Psoas muscle (tissue), 8 donors: ENCODE results near the gene CETP. TPM values are rescaled to one million over a fixed set of nuclear protein-coding genes. Genes with fewer than 3 reads are reported as not detected.
"Not testable (repeated sequence)": the region's sequence is repeated elsewhere in the genome, so short reads cannot be mapped to it uniquely, and the experiment has no call there.

Experiments
- ATAC-seq, 4 donors: fragments of 200-7000 bp; cut with Tn5 transposase; one replicate each; pipeline ENCODE4 v1.9.1; 2020; ENCODE audit warnings: moderate library complexity in 3 of 4, mild to moderate bottlenecking in 2 of 4
- DNase-seq, 2 donors: peaks; one replicate each; pipeline ENCODE4 v3.0.0-alpha.2; 2020
- H3K27ac ChIP-seq: fragments of 200-600 bp; one replicate; pipeline ENCODE4 v1.8.0; 2022
- H3K27me3 ChIP-seq, 3 donors: fragments of 200-600 bp in 1 of 3; one replicate each; pipeline versions ENCODE4 v1.6.1 to v1.8.0; 2013 to 2022; ENCODE audit warnings: low read length in 2 of 3, mild to moderate bottlenecking in 2 of 3, moderate library complexity in 1 of 3; ENCODE audit not compliant: insufficient read depth in 3 of 3
- H3K36me3 ChIP-seq, 2 donors: fragments of 200-600 bp in 1 of 2; one replicate each; pipeline versions ENCODE4 v1.6.1 to v1.8.0; 2013 to 2022; ENCODE audit warnings: low read depth in 1 of 2, mild to moderate bottlenecking in 1 of 2, moderate library complexity in 1 of 2; ENCODE audit not compliant: insufficient read depth in 1 of 2
- H3K4me1 ChIP-seq: fragments of 200-600 bp; one replicate; pipeline ENCODE4 v1.8.0; 2022
- H3K4me3 ChIP-seq: fragments of 200-600 bp; one replicate; pipeline ENCODE4 v1.8.0; 2022; ENCODE audit warnings: mild to moderate bottlenecking
- H3K9me3 ChIP-seq: fragments of 200-600 bp; one replicate; pipeline ENCODE4 v1.8.0; 2022
- CTCF ChIP-seq: fragments of 200-600 bp; IDR thresholded peaks from one replicate; pipeline ENCODE4 v1.8.0; 2022; ENCODE audit warnings: antibody characterized with exemption
- WGBS, 3 donors: extraction: QIAGEN DNeasy Blood & Tissue Kit; methylation state at CpG; one replicate each; pipeline versions ENCODE4 v1.1.6 to v1.1.7; 2013; 5-methylcytosine and 5-hydroxymethylcytosine counted together
- intact Hi-C, 2 donors: fragments of 100-400 bp; cut with DNase I; formaldehyde crosslinking; loops; one replicate each; pipeline versions ENCODE4 v1.11.0 to v1.14.2; 2022
- polyA plus RNA-seq, 3 donors: library from polyadenylated mRNA; stranded (reverse); fragments of 200-250 nt; gene quantifications; one replicate each; pipeline ENCODE4 v1.2.3, GENCODE V29; 2013
- total RNA-seq, 4 donors: library from RNA; stranded (reverse); fragmentation: NEBNext Ultra II Directional in 2 of 4; extraction: Animal tissue kit (Norgen Biotek cat#: 25700) in 2 of 4; gene quantifications; one replicate each; pipeline versions ENCODE4 v1.2.1 to v1.2.4, GENCODE V29; 2021 to 2023
- donor health status: healthy with polysubstance abuse.
- donor health status: DM: no; HTN: no; CAD: no; lungs with moderate emphysema.
- donor health status: Bipolar disorder and iron deficiency.
- donor health status: healthy.
- donor health status: DM: yes; HTN: yes; CAD: no.
- donor health status: DM: no; HTN: no; CAD: no.
- donor health status: DM: no; HTN: no; CAD: no.
- donor health status: DM: yes; HTN: yes; CAD: no.

The CETP gene
- total and polyA plus RNA-seq, 7 donors, result 0.05 to 0.67 (median 0.17) TPM; not detected in 2

DNA sequence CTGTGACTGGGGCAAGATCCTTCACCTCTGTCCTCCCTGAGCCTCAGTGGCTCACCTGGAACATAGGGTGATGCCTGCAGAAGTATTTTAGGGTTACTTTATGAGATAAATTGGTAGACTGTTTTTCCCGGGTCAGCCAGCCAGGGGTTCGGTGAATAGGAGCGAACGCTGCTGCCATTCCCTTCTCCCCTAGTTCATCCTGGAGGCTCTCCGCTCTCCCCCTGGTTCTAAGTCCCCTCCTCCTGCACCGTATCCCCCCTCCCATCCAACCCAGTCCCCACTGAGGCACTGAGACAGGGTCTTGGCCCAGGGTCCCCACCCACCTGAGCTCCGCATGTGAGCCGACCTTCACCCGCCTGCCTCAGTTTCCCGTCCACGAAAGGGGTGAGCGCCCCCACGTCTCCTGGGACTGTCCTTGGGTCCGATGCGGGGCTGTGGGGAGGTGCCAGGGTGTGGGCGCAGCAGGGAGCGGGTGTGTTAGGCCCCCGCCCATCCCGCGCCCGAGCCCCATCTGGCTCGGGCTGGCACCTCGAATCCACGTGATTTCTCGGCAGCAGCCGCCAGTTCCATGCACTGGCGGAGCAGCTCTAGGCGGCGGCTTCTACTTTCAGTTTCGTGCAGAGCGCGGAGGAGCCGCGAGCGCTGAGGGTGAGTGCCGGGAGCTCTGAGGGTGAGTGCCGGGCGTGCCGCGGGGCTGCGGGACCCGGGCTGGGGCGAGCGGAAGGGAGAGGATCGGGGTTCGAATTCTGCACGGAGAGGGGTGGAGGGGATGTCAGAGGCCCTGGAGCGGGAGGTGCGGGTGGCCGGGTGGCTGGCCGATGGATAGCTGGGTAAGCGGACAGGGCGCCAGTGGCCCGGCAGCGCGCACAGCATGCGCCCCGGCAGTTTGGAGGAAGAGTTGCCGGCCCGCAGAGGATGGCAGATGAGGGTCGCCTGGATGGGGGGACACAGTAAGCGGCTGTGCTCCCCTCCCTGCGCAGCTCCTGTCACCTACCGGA, 27.5 kb downstream of the CETP start, which contains the start of gene NLRC5:
Gene NLRC5, plus strand, starts transcription at position 610 of the 998 bp plus-strand sequence. CDS start 31,156 bp downstream, outside the sequence.
- intact Hi-C loops, result loop anchor here in 1 of 2 donors (5.0 kb wide), 1 partner anchor 53 kb away; no protein-coding TSS in a partner anchor
- H3K36me3 ChIP-seq, result no peaks in the 10 kb centered on the region
- no peaks in the 10 kb centered on the region for H3K27me3 ChIP-seq
- peak within 1 kb of the TSS; percentile 80 for H3K4me3 ChIP-seq
- DNase-seq (peak; percentile 84 to 88), ATAC-seq (peak; percentile 84 to 92 (median 86))
- H3K4me1 ChIP-seq, result peaks cover 5% of the 10 kb centered on the region
- TF ChIP-seq CTCF, result no peak
- H3K27ac ChIP-seq, result peak within 1 kb of the TSS; percentile 68
- WGBS, 3 donors, result 4 to 7% (median 6%) methylated on average over 56 to 64 of the region's 64 CpGs
- no peaks in the 10 kb centered on the region for H3K9me3 ChIP-seq

- Histone ChIP-seq H3K4me1 (peaks cover 5% of the 10 kb centered on the region), H3K9me3 (no peaks in the 10 kb centered on the region), H3K27ac (peak overlapping the region; percentile 68), H3K36me3 (no peaks in the 10 kb centered on the region), H3K4me3 (peak overlapping the region; percentile 80), H3K27me3 (no peaks in the 10 kb centered on the region)
- TF ChIP-seq CTCF, result no peak
- 27 to 43% (median 29%) methylated on average over 7 of the region's 7 CpGs for WGBS, 3 donors
- ATAC-seq, result no peak
- intact Hi-C loops, result loop anchor here in 1 of 2 donors (5.0 kb wide), 1 partner anchor 52 kb away; no protein-coding TSS in a partner anchor
- no peak for DNase-seq
Measured at GRCh38 chr16:56989988-56990387, 28.2 kb downstream of the CETP start.

DNA sequence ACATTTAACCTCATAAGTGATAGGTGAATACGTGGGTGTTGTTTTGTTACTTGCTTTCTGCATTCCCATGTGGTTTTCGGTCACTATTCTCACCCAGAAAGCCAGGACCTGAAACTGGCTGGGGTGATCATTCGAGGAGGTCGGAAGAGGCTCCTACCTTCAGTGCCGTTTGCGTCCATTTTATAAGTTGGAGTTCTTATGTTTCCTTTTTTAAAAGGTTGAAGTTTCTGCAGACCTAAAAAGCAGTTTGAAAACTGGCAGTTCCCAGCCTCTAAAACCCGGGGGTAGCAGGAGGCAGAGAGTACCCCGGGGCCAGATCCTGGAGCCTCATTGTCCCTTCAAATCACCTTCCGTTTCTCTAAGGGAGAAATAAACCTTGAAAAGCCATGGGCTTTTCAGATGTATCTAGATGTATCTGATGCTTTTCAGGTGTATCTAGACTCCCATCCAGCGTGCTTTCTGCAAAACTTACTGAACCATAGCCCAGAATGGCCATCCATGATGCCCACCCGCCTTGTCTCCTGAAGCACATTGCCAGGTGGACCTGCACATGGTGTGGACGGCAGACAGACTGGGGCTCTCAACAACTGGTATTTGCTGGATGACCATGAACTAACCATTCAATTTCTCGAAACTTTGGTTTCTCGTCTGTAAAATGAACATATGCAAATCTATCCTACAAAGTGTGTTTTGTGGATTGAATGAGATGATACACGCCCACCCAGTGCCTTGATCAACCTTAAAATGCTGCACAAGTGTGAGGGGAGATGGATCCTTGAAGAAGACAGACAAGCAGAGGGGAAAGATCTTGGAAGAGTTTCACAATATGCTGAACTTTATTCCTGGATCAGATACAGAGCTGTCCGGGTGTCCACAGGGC, 28.9 kb downstream of the CETP start:
- ATAC-seq (no peak), DNase-seq (no peak)
- H3K4me3 ChIP-seq, result peak overlapping the region; percentile 80
- no peaks in the 10 kb centered on the region for H3K27me3 ChIP-seq
- H3K9me3 ChIP-seq, result no peaks in the 10 kb centered on the region
- H3K36me3 ChIP-seq, result no peaks in the 10 kb centered on the region
- H3K27ac ChIP-seq, result peak overlapping the region; percentile 55
- no peak for TF ChIP-seq CTCF
- intact Hi-C loops, result no loop called here
- WGBS, 3 donors, result 71 to 79% (median 76%) methylated on average over 16 of the region's 16 CpGs
- H3K4me1 ChIP-seq, result peaks cover 5% of the 10 kb centered on the region

GRCh38 chr16:56992431-56992830, 30.7 kb downstream of the CETP start:
- WGBS, 3 donors, result 75 to 85% (median 79%) methylated on average over 1 of the region's 1 CpG
- H3K9me3 ChIP-seq, H3K36me3 ChIP-seq, DNase-seq, H3K27me3 ChIP-seq, intact Hi-C loops, H3K4me1 ChIP-seq, ATAC-seq: not testable (repeated sequence)
- peak overlapping the region; percentile 28 for H3K4me3 ChIP-seq
- H3K27ac ChIP-seq, result peak overlapping the region; percentile 61
